Measurements from ENCODE around the gene TAS2R39. TPM values are rescaled to one million over a fixed set of nuclear protein-coding genes. Genes with fewer than 3 reads are reported as not detected.
"Not testable (repeated sequence)": the region's sequence is repeated elsewhere in the genome, so short reads cannot be mapped to it uniquely, and the experiment has no call there.

Gene TAS2R39
- total RNA-seq, 1 donor from 2014 or later: not detected

DNA sequence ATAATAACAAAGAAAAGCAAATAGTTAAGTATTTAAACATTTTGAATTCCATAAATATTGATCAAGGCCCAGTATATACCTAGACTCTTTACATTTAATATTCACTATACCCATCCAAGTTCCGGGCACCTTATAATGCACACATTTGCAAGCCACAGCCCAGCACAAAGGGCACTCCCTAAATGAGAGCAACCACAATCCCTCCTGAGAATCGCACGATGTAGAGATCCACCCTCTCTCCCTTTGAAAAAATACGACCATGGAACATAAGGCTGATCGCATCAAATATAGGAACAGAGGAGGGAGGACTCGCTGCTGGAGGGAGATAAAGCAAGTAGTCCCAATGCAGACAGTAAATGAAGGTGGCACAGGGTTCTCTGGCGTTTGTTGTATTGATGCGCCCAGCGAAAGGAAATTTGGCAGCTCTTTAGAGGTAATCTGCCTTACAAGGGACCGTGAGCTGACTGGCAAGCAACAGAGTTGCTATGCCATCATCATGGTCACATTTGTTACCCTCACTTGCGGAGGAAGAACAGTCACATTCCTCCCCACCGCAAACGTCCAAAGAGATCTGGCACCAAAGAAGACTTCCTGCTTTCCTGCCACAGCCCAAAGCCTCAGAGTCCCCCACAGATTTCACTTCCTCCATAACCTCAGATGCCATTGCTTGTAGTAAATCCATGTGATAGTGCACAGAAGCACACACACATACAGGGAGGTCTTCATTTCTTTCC, 22.5 kb downstream of the TAS2R39 start:
- Mint-ChIP-seq H3K4me3 (no peak overlapping the region), H3K27me3 (peaks cover 8% of the 10 kb centered on the region), H3K4me1 (ENCODE audit: unreplicated experiment) (no peaks in the 10 kb centered on the region), H3K36me3 (no peaks in the 10 kb centered on the region), H3K27ac (no peak overlapping the region), H3K9me3 (no peaks in the 10 kb centered on the region)
- TF ChIP-seq, protein P1, sequence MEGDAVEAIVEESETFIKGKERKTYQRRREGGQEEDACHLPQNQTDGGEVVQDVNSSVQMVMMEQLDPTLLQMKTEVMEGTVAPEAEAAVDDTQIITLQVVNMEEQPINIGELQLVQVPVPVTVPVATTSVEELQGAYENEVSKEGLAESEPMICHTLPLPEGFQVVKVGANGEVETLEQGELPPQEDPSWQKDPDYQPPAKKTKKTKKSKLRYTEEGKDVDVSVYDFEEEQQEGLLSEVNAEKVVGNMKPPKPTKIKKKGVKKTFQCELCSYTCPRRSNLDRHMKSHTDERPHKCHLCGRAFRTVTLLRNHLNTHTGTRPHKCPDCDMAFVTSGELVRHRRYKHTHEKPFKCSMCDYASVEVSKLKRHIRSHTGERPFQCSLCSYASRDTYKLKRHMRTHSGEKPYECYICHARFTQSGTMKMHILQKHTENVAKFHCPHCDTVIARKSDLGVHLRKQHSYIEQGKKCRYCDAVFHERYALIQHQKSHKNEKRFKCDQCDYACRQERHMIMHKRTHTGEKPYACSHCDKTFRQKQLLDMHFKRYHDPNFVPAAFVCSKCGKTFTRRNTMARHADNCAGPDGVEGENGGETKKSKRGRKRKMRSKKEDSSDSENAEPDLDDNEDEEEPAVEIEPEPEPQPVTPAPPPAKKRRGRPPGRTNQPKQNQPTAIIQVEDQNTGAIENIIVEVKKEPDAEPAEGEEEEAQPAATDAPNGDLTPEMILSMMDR (conservative IDR thresholded peaks at IDR 0.05): no peak
- no peak for DNase-seq (ENCODE audit: extremely low spot score, unreplicated experiment)

DNA sequence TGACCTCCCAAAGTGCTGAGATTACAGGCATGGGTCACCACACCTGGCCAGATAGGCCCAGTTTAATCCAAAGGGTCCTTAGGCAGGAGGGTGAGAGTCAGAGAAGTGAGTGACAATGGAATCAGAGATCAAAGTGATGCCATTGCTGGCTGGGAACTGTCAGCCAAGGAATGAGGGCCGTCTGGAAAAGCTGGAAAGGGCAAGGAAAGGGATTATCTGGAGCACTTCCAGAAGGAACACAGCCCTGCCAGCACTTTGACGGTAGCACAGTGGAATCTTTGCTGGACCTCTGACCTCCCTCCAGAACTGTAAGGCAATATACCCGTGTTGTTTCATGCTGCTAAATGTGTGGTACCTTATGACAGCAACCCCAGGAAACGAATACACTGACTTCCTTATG, 27.3 kb downstream of the TAS2R39 start:
- H3K27me3 Mint-ChIP-seq: peaks cover 8% of the 10 kb centered on the region
- H3K4me1 Mint-ChIP-seq (ENCODE audit: unreplicated experiment): no peaks in the 10 kb centered on the region
- no peaks in the 10 kb centered on the region for H3K9me3 Mint-ChIP-seq
- DNase-seq (ENCODE audit: extremely low spot score, unreplicated experiment): no peak
- no peaks in the 10 kb centered on the region for H3K36me3 Mint-ChIP-seq
- TF ChIP-seq, protein P1 (conservative IDR thresholded peaks at IDR 0.05): no peak
- H3K4me3 Mint-ChIP-seq: no peak overlapping the region
- no peak overlapping the region for H3K27ac Mint-ChIP-seq

DNA sequence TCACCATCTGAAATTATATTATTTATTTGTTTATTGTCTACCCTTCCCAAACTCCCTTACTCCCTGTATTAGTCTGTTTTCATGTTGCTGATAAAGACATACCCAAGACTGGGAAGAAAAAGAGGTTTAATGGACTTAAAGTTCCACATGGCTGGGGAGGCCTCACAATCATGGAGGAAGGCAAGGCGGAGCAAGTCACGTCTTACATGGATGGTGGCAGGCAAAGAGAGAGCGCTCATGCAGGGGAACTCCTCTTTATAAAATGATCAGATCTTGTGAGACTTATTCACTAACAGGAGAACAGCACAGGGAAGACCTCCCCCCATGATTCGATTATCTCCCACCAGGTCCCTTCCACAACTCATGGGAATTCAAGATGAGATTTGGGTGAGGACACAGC, 30.3 kb downstream of the TAS2R39 start:
- peaks cover 17% of the 10 kb centered on the region for H3K27me3 Mint-ChIP-seq
- H3K4me1 Mint-ChIP-seq (ENCODE audit: unreplicated experiment); H3K9me3 Mint-ChIP-seq; H3K27ac Mint-ChIP-seq; H3K36me3 Mint-ChIP-seq; DNase-seq (ENCODE audit: extremely low spot score, unreplicated experiment); H3K4me3 Mint-ChIP-seq: not testable (repeated sequence)

DNA sequence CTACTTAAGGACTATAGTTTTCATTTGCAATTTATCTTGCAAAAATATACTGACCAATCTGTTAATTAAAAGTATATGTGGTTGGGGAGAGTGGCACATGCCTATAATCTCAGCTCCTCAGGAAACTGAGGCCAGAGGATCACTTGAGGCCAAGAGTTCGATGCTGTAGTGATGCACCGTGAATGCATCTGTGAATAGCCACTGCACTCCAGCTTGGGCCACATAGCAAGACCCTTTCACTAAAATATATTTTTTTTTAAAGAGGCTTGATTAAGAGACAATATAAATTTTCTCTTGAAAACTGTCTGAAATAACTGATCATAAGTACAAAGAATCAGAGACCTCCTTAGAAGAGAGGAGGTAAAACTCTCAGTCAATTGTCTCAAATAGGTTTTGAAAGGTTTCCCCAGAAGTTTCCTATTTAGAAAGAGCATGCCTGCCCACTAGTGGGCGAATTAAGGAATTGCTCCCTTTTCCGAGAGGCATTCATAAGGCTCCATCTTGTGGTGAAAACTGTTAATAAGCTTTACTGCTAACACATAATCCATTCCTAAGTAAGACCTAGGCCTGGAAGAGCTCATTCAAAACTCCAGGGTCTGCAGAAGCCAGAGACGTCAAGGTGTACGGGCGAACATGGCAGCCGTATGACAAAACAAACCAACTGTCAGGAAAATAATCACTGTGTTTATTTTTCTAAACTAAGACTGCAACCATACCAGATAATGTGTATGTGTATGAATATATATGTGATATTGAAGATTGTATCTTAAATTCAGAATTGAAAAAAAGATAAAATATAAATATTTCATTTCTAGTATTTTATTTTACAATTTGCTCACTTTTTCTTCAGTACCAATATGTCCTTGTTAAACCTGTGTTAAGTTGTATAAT, 31.8 kb downstream of the TAS2R39 start:
- no peaks in the 10 kb centered on the region for H3K36me3 Mint-ChIP-seq
- no peak overlapping the region for H3K4me3 Mint-ChIP-seq
- H3K4me1 Mint-ChIP-seq (ENCODE audit: unreplicated experiment): no peaks in the 10 kb centered on the region
- no peaks in the 10 kb centered on the region for H3K9me3 Mint-ChIP-seq
- peaks cover 8% of the 10 kb centered on the region for H3K27me3 Mint-ChIP-seq
- TF ChIP-seq, protein P1 (conservative IDR thresholded peaks at IDR 0.05): peak; percentile 100
- DNase-seq (ENCODE audit: extremely low spot score, unreplicated experiment): no peak
- no peak overlapping the region for H3K27ac Mint-ChIP-seq

DNA sequence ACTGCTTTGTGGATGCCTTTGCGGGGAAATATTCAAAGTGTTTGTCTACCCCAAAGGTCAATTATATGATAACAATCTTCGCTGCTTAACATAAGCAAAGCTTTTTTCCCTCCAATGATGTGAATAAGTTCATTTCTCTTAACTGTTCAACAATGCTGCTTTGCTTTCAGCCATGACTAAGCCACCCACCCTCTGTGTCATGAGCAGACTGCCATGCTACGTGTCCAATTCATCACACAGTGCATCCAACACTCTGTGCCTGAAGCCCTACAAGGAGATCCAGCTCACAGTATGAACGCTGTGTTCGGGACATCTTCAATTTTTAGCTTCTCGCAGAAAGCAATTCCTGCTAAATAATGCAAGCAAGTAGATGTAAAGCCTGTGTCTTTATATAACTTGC, 32.9 kb downstream of the TAS2R39 start:
- Mint-ChIP-seq H3K4me1 (ENCODE audit: unreplicated experiment) (no peaks in the 10 kb centered on the region), H3K36me3 (no peaks in the 10 kb centered on the region), H3K4me3 (no peak overlapping the region), H3K27me3 (peaks cover 8% of the 10 kb centered on the region), H3K27ac (no peak overlapping the region), H3K9me3 (no peaks in the 10 kb centered on the region)
- DNase-seq (ENCODE audit: extremely low spot score, unreplicated experiment): no peak
- TF ChIP-seq, protein P1 (conservative IDR thresholded peaks at IDR 0.05): no peak

DNA sequence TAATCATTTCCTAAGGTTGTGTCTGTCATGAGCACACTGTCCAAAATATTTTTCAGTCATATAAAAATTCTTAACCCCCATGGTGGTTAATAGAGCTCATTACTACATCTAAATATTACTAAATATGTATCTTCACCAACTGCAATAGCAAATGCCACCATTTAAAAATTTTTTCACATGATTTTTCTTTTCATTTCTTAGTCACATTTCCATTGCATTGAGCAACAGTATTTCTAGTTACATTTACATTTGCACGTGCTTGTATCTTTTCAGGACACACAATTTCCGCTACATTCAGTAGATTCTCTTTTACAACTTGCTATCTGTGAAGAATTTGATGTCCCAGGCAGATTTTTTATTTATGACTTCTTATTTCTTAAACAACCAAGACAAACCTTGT, 33.5 kb downstream of the TAS2R39 start:
- Mint-ChIP-seq H3K4me3 (no peak overlapping the region), H3K4me1 (ENCODE audit: unreplicated experiment) (no peaks in the 10 kb centered on the region), H3K27me3 (peaks cover 8% of the 10 kb centered on the region), H3K36me3 (no peaks in the 10 kb centered on the region), H3K27ac (no peak overlapping the region), H3K9me3 (no peaks in the 10 kb centered on the region)
- TF ChIP-seq, protein P1 (conservative IDR thresholded peaks at IDR 0.05): no peak
- no peak for DNase-seq (ENCODE audit: extremely low spot score, unreplicated experiment)
